Stomach (tissue), 9 donors: ENCODE measurements around the gene ELAC2. TPM values are rescaled to one million over a fixed set of nuclear protein-coding genes. Genes with fewer than 3 reads are reported as not detected.

Source experiments
- DNase-seq, 2 donors: peaks; one replicate each; pipeline versions ENCODE4 v3.0.0 to v3.0.0-alpha.2; 2013 to 2019
- H3K27ac ChIP-seq, 5 donors: fragments of 200-600 bp in 4 of 5; sonication (generic) in 4 of 5; one replicate each; pipeline ENCODE4 v1.5.1; 2013 to 2019; ENCODE audit warnings: mild to moderate bottlenecking in 1 of 5, moderate library complexity in 1 of 5
- H3K27me3 ChIP-seq, 3 donors: fragments of 200-600 bp; sonication (generic); one replicate each; pipeline ENCODE4 v1.5.1; 2017 to 2019; ENCODE audit warnings: mixed run types in 1 of 3
- H3K36me3 ChIP-seq, 4 donors: fragments of 200-600 bp; sonication (generic); 1 replicate in 3 of 4; 2 replicates in 1 of 4; pipeline ENCODE4 v1.5.1; 2016 to 2019
- H3K4me1 ChIP-seq, 4 donors: fragments of 200-600 bp; sonication (generic); one replicate each; pipeline ENCODE4 v1.5.1; 2016 to 2019
- H3K4me3 ChIP-seq, 4 donors: fragments of 200-600 bp; sonication (generic) in 3 of 4; one replicate each; pipeline ENCODE4 v1.5.1; 2016 to 2019; ENCODE audit warnings: mild to moderate bottlenecking in 1 of 4
- H3K9me3 ChIP-seq, 4 donors: fragments of 200-600 bp; sonication (generic); one replicate each; pipeline ENCODE4 v1.5.1; 2016 to 2019
- CTCF ChIP-seq, 7 experiments: fragments of 450-650 bp in 4 of 7; fragments of 200-600 bp in 3 of 7; sonication (generic) in 3 of 7; IDR thresholded peaks; one replicate each; pipeline ENCODE4 v1.5.1; 2016 to 2019; ENCODE audit warnings: antibody characterized with exemption in 7 of 7, control low read depth in 2 of 7, mild to moderate bottlenecking in 1 of 7
- EP300 ChIP-seq: sonication (generic); formaldehyde crosslinking; IDR thresholded peaks from one replicate; pipeline ENCODE4 v1.6.1; 2017; ENCODE audit warnings: antibody characterized with exemption
- POLR2A ChIP-seq, 4 donors: fragments of 450-650 bp; IDR thresholded peaks; one replicate each; pipeline ENCODE4 v1.6.1; 2016; ENCODE audit warnings: antibody characterized with exemption in 4 of 4, control low read depth in 2 of 4, mild to moderate bottlenecking in 1 of 4, moderate library complexity in 1 of 4
- POLR2AphosphoS5 ChIP-seq, 3 donors: sonication (generic); formaldehyde crosslinking; IDR thresholded peaks; one replicate each; pipeline ENCODE4 v1.6.1; 2016; ENCODE audit warnings: antibody characterized with exemption in 3 of 3
- WGBS, 5 donors: extraction: QIAGEN DNeasy Blood & Tissue Kit in 3 of 5; methylation state at CpG; one replicate each; pipeline versions ENCODE4 v1.1.5 to v1.1.7; 2013 to 2018; 5-methylcytosine and 5-hydroxymethylcytosine counted together
- intact Hi-C: fragments of 100-400 bp; cut with DNase I; formaldehyde crosslinking; loops from one replicate; pipeline ENCODE4 v1.15.1; 2023; ENCODE audit warnings: low total_unique reads
- polyA plus RNA-seq, 3 donors: library from polyadenylated mRNA; stranded (reverse); fragments of 200-250 nt; gene quantifications; one replicate each; pipeline ENCODE4 v1.2.3, GENCODE V29; 2013
- total RNA-seq, 5 donors: library from RNA; depleted of rRNA; stranded (reverse); fragments of >200 nt; gene quantifications; one replicate each; pipeline versions ENCODE4 v1.1.0 to v1.2.3, GENCODE V29; 2014 to 2016
- donor health status: healthy with polysubstance abuse.
- donor health status: Bipolar disorder and iron deficiency.
- donor health status: healthy.

Gene ELAC2
- total and polyA plus RNA-seq, 8 donors = 20.5 to 156 (median 60.2) TPM

- Histone ChIP-seq H3K36me3 (no peaks in the 10 kb centered on the region), H3K4me1 (peaks cover 8 to 16% (median 14%) of the 10 kb centered on the region in 4 donors), H3K27me3 (peaks cover 0 to 20% (median 6%) of the 10 kb centered on the region in 3 donors), H3K27ac (no peak overlapping the region), H3K4me3 (no peak overlapping the region), H3K9me3 (no peaks in the 10 kb centered on the region)
- intact Hi-C loops = no loop called here
- peak in 1 of 2 donors; percentile 29 for DNase-seq
- no peak for TF ChIP-seq CTCF (IDR thresholded peaks at IDR 0.05)
- TF ChIP-seq EP300 = no peak
- no peak for TF ChIP-seq POLR2AphosphoS5 (IDR thresholded peaks at IDR 0.05)
- no peak for TF ChIP-seq POLR2A (IDR thresholded peaks at IDR 0.05)
- WGBS, 5 donors = 58 to 74% (median 67%) methylated on average over 13 of the region's 13 CpGs
Measured at GRCh38 chr17:12977008-12977751, 40.6 kb downstream of the ELAC2 start.

GRCh38 chr17:12974005-12974531 lies 43.8 kb downstream of the ELAC2 start:
- Histone ChIP-seq H3K9me3 (no peaks in the 10 kb centered on the region), H3K27me3 (peaks cover 0 to 20% (median 6%) of the 10 kb centered on the region in 3 donors), H3K4me3 (peak overlapping the region; percentile 39 to 45 (median 41)), H3K36me3 (no peaks in the 10 kb centered on the region), H3K4me1 (peaks cover 8 to 16% (median 14%) of the 10 kb centered on the region in 4 donors), H3K27ac (no peak overlapping the region)
- intact Hi-C loops = no loop called here
- DNase-seq = peak in 1 of 2 donors; percentile 49
- WGBS, 5 donors = 6 to 16% (median 10%) methylated on average over 7 to 40 of the region's 40 CpGs
- TF ChIP-seq POLR2A (IDR thresholded peaks at IDR 0.05) = no peak
- no peak for TF ChIP-seq CTCF (IDR thresholded peaks at IDR 0.05)
- TF ChIP-seq EP300 = no peak
- TF ChIP-seq POLR2AphosphoS5 (IDR thresholded peaks at IDR 0.05) = no peak

- Histone ChIP-seq H3K4me1 (peaks cover 8 to 16% (median 14%) of the 10 kb centered on the region in 4 donors), H3K4me3 (peak overlapping the region; percentile 39 to 45 (median 41)), H3K27ac (no peak overlapping the region), H3K9me3 (no peaks in the 10 kb centered on the region), H3K27me3 (peaks cover 0 to 20% (median 6%) of the 10 kb centered on the region in 3 donors), H3K36me3 (no peaks in the 10 kb centered on the region)
- intact Hi-C loops = no loop called here
- TF ChIP-seq POLR2AphosphoS5 (IDR thresholded peaks at IDR 0.05) (no peak), CTCF (IDR thresholded peaks at IDR 0.05) (no peak), EP300 (no peak)
- 5 to 12% (median 9%) methylated on average over 11 to 16 of the region's 16 CpGs for WGBS, 5 donors
- DNase-seq = peak in 1 of 2 donors; percentile 38
Measured at GRCh38 chr17:12973496-12974004, 44.3 kb downstream of the ELAC2 start.

- Histone ChIP-seq H3K9me3 (no peaks in the 10 kb centered on the region), H3K27ac (no peak overlapping the region), H3K27me3 (no peaks in the 10 kb centered on the region), H3K4me1 (no peaks in the 10 kb centered on the region), H3K4me3 (no peak overlapping the region), H3K36me3 (peaks cover 0 to 15% (median 5%) of the 10 kb centered on the region in 4 donors)
- intact Hi-C loops = no loop called here
- WGBS, 5 donors = 76 to 85% (median 79%) methylated on average over 11 of the region's 11 CpGs
- no peak for DNase-seq
- TF ChIP-seq CTCF (IDR thresholded peaks at IDR 0.05) = no peak
- TF ChIP-seq EP300 = no peak
Measured at GRCh38 chr17:12967962-12968361, 49.9 kb downstream of the ELAC2 start.
